Kidney glomerular epithelial cell (primary cell): ENCODE results near the gene ATP6AP1.

ENCODE experiments used
- DNase-seq: peaks from one replicate; lab custom pipeline; 2025; lab: John Stamatoyannopoulos, UW

ATP6AP1 gene

DNA sequence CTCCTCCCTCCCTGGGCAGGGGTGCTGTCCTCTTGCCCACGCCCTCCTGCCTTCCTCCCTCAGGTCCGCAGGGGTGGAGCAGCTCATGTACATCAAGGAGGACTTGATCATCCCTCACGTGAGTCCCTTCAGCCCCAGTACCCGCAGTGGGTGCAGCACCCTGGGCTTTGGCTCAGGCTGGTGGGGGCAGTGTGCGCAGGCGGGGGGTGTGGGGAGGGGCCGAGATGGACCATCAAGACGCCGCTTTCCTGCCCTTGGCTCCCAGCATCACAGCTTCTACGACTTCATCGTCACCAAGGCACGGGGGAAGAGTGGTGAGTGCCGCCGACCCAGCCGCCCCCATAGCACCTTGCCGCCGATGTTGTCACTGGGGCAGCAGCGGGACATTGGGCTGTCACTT, 21.1 kb downstream of the ATP6AP1 start:
- no peak for DNase-seq

- DNase-seq, result no peak
Measured at GRCh38 chrX:154450312-154450711, 21.8 kb downstream of the ATP6AP1 start.

GRCh38 chrX:154452823-154453222, 24.3 kb downstream of the ATP6AP1 start:
- no peak for DNase-seq

DNA sequence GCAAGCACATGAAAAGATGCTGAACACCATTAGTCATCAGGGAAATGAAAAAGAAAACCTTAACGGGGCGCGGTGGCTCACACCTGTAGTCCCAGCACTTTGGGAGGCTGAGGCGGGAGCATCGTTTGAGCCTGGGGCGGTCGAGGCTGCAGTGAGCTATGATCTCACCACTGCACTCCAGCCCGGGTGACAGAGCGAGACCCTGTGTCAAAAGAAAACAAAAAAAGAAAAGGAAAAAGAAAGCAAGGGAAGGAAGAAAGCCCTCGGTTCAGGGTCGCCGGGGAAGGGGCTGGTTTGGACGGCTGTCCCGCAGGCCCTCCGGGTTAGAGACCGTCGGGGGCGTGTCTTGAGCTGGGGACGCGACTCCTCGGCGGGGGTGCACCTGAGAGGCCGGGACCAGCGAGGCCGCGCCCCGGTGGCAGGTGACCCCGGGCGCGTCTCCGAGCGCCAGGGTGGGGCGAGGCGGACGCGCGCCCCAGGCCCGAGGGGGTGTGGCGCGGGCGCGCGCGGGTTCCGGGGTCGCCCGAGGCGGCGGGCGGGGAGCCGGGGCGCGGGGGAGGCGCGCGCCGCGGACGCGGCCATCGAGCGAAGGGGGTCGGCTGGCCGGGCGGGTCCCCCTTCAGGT, 29.1 kb downstream of the ATP6AP1 start:
- DNase-seq, result no peak

DNA sequence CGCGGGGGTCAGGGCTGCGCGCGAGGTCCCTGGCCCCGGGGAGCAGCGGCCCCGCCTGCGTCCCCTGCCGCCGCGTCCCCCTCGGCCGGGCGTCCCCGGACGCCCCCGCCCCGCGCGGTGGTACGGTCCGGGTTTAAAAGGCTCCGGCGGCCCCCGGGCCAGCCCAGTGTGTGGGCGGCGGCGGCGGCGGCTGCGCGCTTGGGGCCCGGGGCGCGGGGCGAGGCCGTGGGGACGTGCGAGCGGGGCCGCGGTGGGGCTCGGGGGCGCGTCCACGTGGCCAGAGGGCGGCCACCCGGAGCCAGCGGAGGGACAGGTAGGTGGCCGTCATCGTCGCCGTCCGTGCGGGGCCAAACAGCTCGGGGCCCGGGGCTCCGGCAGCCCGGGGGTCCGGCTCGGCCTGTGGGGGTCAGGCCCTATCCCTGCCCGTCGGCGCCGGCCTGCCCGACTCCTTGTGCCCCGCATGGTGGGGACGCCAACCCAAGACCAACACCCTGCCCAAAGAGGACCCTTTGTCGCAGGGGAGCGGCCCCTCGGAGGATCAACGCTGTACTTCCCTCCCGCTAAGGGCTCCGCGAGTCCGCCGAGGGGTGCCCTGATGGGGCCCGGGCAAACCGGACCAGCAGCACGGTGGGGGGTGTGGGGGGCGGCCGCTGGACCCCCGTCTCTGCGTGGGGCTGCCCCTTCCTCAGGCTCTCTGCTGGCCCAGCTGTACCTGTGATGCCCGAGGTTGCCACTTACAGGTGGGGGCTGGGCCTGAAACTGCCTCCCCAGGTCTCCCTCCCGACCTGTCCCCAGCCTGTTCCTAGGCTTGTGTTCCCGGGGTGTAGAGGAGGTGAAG, 29.9 kb downstream of the ATP6AP1 start, which contains the start of gene PLXNA3:
TSS of gene PLXNA3 (plus strand) at position 166 of the 838 bp plus-strand sequence. CDS start 1,903 bp downstream, outside the sequence.
- no peak for DNase-seq

GRCh38 chrX:154458954-154459778, 30.7 kb downstream of the ATP6AP1 start:
- DNase-seq, result no peak

GRCh38 chrX:154459832-154460231, 31.4 kb downstream of the ATP6AP1 start:
- DNase-seq, result no peak

DNA sequence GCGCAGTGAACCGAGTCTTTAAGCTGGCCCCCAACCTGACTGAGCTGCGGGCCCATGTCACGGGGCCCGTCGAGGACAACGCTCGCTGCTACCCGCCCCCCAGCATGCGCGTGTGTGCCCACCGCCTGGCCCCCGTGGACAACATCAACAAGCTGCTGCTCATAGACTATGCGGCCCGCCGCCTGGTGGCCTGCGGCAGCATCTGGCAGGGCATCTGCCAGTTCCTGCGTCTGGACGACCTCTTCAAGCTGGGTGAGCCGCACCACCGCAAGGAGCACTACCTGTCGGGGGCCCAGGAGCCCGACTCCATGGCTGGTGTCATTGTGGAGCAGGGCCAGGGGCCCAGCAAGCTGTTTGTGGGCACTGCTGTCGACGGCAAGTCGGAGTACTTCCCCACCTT, 31.8 kb downstream of the ATP6AP1 start:
- no peak for DNase-seq

DNA sequence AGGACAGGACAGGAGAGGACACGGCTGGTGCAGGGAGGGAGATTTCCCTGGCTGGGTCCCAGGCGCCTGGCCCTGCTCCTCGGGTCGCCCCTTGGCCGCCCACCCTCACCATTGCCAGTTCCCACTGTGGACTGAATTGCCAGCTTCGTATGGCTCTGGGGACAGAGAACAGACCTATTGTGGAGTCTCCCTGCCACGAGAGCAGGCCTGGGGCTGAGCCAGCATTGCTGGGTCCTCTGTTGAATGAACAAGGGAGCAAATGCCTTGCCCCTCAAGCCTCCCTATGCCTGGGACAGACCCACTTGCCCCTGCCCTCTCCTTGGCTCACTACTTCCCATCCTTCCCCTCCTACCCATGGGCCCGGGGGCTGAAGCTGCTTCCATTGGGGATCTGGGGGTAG, 33.9 kb downstream of the ATP6AP1 start:
- DNase-seq, result no peak

- DNase-seq, result no peak
Measured at GRCh38 chrX:154463611-154464220, 35.2 kb downstream of the ATP6AP1 start.

- no peak for DNase-seq
Measured at GRCh38 chrX:154464806-154465365, 36.4 kb downstream of the ATP6AP1 start.

GRCh38 chrX:154465601-154466000, 37.1 kb downstream of the ATP6AP1 start:
- DNase-seq, result no peak

- DNase-seq, result no peak
Measured at GRCh38 chrX:154466036-154466435, 37.6 kb downstream of the ATP6AP1 start.

DNA sequence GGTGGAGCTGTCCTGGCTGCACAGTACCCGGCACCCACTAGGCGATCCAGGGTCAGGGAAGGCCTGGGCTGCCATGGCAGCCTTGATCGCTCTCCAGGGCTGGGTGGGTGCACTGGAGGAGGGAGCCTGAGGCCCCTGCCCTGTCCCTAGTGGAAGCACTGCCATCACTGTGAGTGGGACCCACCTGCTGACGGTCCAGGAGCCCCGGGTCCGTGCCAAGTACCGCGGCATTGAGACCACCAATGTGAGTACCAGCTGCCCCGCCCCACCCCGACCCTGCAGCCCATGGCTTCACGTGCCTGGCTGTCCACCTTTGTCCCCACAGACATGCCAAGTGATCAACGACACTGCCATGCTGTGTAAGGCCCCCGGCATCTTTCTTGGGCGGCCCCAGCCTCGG, 38.4 kb downstream of the ATP6AP1 start:
- DNase-seq, result no peak

GRCh38 chrX:154467556-154467955, 39.1 kb downstream of the ATP6AP1 start:
- DNase-seq, result no peak

- no peak for DNase-seq
Measured at GRCh38 chrX:154468217-154468616, 39.7 kb downstream of the ATP6AP1 start.

DNA sequence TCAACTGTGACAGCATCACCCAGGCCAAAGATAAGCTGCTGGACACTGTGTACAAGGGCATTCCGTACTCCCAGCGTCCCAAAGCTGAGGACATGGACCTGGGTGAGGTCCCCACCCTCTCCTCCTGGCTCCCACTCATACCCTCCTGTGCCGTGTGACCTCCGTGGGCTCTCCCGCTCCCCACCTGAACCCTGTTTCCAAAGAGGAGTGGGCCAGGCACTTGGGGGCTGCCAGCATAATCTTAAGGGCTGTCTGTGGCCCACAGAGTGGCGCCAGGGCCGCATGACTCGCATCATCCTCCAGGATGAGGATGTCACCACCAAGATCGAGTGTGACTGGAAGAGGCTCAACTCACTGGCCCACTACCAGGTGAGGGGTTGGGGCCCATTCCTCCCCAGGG, 40.6 kb downstream of the ATP6AP1 start:
- no peak for DNase-seq

DNA sequence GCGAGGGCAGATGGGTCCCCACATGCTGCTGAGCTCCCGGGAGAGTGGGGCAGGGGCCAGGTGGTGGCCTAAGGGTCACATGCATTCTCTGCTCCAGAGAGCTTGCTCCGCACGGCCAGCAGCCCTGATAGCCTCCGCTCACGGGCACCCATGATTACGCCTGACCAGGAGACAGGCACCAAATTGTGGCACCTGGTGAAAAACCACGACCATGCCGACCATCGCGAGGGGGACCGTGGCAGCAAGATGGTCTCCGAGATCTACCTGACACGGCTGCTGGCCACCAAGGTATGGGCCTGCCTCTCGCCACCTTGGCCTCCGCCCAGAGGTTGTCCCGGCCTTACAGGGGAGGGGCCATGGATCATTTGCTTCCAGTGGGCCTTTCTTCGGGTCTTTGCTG, 41.4 kb downstream of the ATP6AP1 start:
- DNase-seq, result no peak

DNA sequence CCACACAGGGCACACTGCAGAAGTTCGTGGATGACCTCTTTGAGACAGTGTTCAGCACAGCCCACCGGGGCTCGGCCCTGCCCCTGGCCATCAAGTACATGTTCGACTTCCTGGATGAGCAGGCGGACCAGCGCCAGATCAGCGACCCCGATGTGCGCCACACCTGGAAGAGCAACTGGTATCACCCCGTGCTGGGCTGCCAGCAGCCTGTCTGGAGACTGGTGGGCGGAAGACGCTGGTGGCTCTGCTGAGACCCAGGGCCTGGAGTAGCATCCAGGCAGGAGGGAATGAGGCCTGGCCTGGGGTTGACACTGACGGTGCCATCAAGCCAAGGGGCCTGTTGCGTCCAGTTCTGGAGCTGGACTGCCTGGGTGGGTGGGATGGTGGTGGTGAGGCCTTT, 42.0 kb downstream of the ATP6AP1 start:
- DNase-seq, result no peak

- no peak for DNase-seq
Measured at GRCh38 chrX:154470914-154471568, 42.6 kb downstream of the ATP6AP1 start.
